Measurements from ENCODE around the gene DCDC2. TPM values are rescaled to one million over a fixed set of nuclear protein-coding genes. Genes with fewer than 3 reads are reported as not detected.
"Not testable (repeated sequence)": the region's sequence is repeated elsewhere in the genome, so short reads cannot be mapped to it uniquely, and the experiment has no call there.

DCDC2 gene
- total RNA-seq, 3 donors from 2014 or later = 0.20 TPM; not detected in 2

DNA sequence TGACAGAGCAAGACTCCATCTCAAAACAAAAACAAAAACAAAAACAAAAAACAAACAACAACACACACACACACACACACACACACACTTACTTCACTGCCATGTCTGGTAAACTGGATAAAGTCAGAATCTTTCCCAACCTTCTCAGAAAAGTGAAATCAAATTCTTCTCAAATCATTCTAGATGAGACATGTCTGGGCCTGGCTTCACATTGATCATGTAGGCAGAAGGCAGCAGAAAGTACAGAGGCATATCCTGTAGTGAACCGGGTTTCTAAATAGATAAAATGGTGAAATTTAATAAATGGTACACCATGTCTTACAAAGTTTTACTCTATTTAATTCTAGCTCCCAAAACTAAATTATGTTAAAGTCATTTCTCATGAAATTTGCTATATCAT is 30.0 kb upstream of the DCDC2 start:
- ATAC-seq = no peak
- Mint-ChIP-seq H3K9me3 (no peaks in the 10 kb centered on the region), H3K36me3 (ENCODE audit: insufficient read depth) (no peaks in the 10 kb centered on the region), H3K4me3 (no peak overlapping the region), H3K27me3 (ENCODE audit: low read depth) (peaks cover 11% of the 10 kb centered on the region), H3K4me1 (ENCODE audit: low read depth) (no peaks in the 10 kb centered on the region)
- no peak for DNase-seq

DNA sequence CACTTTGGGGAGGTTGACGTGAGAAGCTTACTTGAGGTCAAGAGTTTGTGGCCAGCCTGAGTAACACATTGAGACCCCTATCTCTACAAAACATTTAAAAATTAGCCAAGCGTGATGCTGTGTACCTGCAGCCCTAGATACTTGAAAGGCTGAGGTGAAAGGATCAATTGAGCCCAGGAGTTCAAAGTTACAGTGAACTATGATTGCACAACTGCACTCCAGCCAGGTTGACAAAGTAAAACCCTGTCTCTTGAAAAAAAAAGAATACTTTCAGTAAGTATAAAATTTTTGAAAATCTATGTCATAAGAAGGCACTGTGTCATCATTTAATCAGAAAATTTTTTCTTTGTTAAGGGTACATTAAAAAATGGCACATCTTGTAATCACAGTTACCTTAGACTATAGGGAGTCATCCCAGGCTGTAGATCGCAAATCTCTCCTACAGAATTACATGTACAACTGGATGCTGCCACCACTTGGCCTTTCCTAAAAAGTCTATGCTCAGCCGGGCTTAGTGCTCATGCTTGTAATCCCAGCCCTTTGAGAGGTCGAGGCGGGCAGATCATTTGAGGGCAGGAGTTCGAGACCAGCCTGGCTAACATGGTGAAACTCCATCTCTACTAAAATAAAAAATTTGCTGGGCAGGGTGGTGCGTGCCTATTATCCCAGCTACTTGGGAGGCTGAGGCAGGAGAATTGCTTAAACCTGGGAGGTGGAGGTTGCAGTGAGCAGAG is 27.8 kb upstream of the DCDC2 start:
- ATAC-seq (no peak), DNase-seq (no peak)
- Mint-ChIP-seq H3K36me3 (ENCODE audit: insufficient read depth) (no peaks in the 10 kb centered on the region), H3K27me3 (ENCODE audit: low read depth) (peaks cover 11% of the 10 kb centered on the region), H3K4me1 (ENCODE audit: low read depth) (no peaks in the 10 kb centered on the region), H3K4me3 (no peak overlapping the region), H3K9me3 (no peaks in the 10 kb centered on the region)

DNA sequence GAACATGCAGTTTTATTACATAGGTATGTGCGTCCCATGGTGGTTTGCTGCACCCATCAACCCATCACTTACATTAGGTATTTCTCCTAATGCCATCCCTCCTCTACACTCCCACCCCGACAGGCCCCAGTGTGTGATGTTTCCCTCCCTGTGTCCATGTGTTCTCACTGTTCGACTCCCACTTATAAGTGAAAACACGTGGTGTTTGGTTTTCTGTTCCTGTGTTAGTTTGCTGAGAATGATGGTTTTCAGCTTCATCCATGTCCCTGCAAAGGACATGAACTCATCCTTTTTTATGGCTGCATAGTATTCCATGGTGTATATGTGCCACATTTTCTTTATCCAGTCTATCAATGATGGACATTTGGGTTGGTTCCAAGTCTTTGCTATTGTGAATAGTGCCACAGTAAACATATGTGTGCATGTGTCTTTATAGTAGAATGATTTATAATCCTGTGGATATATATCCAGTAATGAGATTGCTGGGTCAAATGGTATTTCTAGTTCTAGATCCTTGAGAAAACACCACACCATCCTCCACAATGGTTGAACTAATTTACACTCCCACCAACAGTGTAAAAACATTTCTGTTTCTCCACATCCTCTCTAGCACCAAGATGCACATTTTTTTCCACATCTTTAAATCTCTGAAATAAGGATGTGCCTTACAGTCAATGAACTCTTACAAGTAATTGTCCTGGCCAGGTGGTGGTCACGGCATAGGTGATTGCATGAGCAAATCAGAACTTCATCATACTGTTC is 26.7 kb upstream of the DCDC2 start:
- not testable (repeated sequence) for ATAC-seq; H3K36me3 Mint-ChIP-seq (ENCODE audit: insufficient read depth); H3K9me3 Mint-ChIP-seq; H3K4me1 Mint-ChIP-seq (ENCODE audit: low read depth); DNase-seq; H3K4me3 Mint-ChIP-seq
- peaks cover 13% of the 10 kb centered on the region for H3K27me3 Mint-ChIP-seq (ENCODE audit: low read depth)

DNA sequence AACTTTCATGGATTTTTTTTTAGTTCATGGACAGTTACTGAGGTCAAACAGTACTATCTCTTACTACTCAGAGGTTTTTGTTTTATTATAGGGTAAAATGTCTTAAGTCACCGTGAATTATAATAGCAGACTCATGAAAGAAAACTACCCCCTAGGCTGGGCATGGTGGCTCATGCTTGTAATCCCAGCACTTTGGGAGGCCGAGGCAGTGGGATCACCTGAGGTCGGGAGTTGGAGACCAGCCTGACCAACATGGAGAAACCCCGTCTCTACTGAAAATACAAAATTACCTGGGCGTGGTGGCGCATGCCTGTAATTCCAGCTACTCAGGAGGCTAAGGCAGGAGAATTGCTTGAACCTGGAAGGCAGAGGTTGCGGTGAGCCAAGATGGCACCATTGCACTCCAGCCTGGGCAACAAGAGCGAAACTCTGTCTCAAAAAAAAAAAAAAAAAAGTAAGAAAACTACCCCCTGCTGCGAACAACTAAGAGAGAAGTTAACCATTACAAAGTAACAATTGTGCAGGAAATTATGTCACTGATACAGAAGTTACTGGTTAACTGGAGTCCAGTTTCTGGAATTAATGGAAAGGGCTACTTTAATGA is 25.1 kb upstream of the DCDC2 start:
- not testable (repeated sequence) for H3K4me3 Mint-ChIP-seq; H3K36me3 Mint-ChIP-seq (ENCODE audit: insufficient read depth); DNase-seq; ATAC-seq; H3K9me3 Mint-ChIP-seq; H3K4me1 Mint-ChIP-seq (ENCODE audit: low read depth)
- H3K27me3 Mint-ChIP-seq (ENCODE audit: low read depth) = peaks cover 15% of the 10 kb centered on the region

DNA sequence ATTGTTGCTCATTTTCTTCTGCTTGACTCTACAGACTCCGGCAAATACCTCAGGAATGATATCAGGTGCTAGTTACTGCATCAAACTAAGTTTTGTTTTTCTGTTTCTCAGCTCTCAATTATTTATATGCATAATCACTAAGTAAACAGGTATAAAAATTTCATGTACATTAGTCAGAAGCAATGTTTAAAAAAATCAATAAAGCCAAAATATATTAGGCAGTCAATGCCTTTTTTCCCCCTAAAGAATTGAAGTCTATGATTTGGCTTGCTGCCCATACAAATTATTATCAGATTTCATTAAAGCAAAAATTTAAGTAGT is 24.3 kb upstream of the DCDC2 start:
- Mint-ChIP-seq H3K9me3 (no peaks in the 10 kb centered on the region), H3K36me3 (ENCODE audit: insufficient read depth) (no peaks in the 10 kb centered on the region), H3K4me1 (ENCODE audit: low read depth) (no peaks in the 10 kb centered on the region), H3K4me3 (no peak overlapping the region), H3K27me3 (ENCODE audit: low read depth) (peaks cover 13% of the 10 kb centered on the region)
- no peak for ATAC-seq
- DNase-seq = no peak

DNA sequence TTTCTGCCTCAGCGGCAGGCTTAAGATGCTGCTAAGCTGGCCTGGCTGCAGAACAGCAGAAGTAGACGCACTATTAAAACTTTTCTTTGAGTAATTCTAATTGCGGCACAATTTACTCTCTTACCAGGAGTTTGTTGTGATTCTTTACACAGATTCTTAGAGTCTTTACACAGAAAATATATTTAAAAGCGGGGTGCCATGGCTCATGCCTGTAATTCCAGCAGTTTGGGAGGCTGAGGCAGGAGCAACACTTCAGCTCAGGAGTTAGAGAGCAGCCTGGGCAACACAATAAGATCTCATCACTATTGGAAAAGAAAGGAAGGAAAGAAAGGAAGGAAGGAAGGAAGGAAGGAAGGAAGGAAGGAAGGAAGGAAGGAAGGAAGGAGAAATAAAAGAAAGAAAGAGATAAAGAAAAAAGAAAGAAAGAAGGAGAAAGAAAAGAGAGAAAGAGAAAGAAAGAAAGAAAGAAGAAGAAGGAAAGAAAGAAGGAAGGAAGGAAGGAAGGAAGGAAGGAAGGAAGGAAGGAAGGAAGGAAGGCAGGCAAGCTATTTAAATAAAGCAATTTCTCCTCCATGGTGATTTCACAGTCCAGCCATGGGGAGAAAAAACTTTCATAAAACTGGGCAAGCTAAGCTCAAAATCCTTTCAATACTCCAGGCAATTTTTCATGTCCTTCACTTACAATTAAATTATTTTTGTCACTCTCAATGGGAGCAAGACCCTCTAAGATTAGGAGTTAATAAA is 23.8 kb upstream of the DCDC2 start:
- H3K4me3 Mint-ChIP-seq = no peak overlapping the region
- H3K4me1 Mint-ChIP-seq (ENCODE audit: low read depth) = no peaks in the 10 kb centered on the region
- no peaks in the 10 kb centered on the region for H3K36me3 Mint-ChIP-seq (ENCODE audit: insufficient read depth)
- no peaks in the 10 kb centered on the region for H3K9me3 Mint-ChIP-seq
- H3K27me3 Mint-ChIP-seq (ENCODE audit: low read depth) = peaks cover 13% of the 10 kb centered on the region
- DNase-seq (no peak), ATAC-seq (no peak)

DNA sequence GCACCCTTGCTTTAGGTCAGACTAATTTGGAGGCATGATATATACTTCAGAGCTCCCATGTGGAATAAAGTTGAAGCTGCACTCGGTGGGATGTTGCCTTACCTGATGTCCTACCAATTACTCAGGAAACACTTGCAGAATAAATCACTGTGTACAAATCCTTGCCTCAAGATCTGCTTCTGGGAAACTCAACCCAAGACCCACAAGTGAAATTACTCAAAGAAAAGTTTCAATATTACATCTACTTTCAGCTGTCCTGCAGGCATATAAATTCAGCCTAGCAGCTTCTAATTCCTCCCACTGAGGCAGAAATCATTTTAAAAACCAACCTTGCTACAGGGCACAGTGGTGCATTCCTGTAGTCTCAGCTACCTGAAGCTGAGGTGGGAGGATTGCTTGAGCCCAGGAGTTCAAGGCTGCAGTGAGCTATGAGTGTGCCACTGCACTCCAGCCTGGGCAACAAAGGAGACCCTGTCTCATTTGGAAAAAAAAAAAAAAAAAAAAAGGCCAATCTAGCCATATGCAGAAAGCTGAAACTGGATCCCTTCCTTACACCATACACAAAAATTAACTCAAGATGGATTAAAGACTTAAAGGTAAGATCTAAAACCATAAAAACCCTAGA is 20.7 kb upstream of the DCDC2 start:
- DNase-seq = no peak
- no peak for ATAC-seq
- peaks cover 16% of the 10 kb centered on the region for H3K27me3 Mint-ChIP-seq (ENCODE audit: low read depth)
- H3K4me3 Mint-ChIP-seq = no peak overlapping the region
- no peaks in the 10 kb centered on the region for H3K36me3 Mint-ChIP-seq (ENCODE audit: insufficient read depth)
- H3K4me1 Mint-ChIP-seq (ENCODE audit: low read depth) = no peaks in the 10 kb centered on the region
- no peaks in the 10 kb centered on the region for H3K9me3 Mint-ChIP-seq

DNA sequence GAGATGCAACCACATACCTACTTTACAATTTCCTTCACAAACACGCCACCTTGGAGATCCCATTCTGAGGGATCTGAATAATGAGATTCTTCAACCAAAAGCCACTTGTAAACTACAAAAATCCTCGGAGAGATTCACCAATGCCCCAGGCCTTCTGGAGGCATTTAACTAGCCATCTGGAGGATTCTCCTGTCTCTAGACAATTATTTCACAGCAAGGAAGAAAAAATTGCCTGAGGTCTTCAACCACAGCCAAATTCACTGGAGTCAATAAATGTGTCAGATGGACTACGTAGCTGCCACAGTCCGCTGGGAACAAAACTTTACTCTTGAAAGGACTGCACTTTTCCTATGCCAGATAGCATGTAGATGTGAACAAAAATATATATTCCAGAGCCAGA is 19.0 kb upstream of the DCDC2 start:
- ATAC-seq = no peak
- Mint-ChIP-seq H3K4me3 (no peak overlapping the region), H3K36me3 (ENCODE audit: insufficient read depth) (no peaks in the 10 kb centered on the region), H3K4me1 (ENCODE audit: low read depth) (no peaks in the 10 kb centered on the region), H3K27me3 (ENCODE audit: low read depth) (peaks cover 22% of the 10 kb centered on the region), H3K9me3 (no peaks in the 10 kb centered on the region)
- DNase-seq = no peak

DNA sequence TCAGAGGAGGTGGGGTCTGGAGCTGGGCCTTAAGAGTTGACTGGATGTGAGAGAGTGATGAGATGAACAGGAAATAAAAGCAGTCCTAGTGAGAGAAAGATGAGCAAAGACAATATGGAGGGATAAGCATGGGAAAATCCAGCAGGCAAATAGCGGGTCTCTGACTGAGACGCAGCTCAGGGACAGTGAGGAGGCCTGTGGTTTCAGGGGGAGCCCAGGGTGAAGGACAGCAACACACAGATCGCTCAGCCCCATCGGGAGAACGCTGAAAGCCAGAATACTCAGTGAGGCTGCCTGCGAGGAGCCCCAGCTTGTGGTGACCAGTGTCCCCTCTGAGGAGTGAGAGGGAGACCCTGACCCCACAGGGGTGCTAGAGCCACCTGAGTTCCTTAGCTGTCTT is 16.8 kb upstream of the DCDC2 start:
- peaks cover 24% of the 10 kb centered on the region for H3K27me3 Mint-ChIP-seq (ENCODE audit: low read depth)
- ATAC-seq (no peak), DNase-seq (no peak)
- no peaks in the 10 kb centered on the region for H3K4me1 Mint-ChIP-seq (ENCODE audit: low read depth)
- H3K9me3 Mint-ChIP-seq = no peaks in the 10 kb centered on the region
- H3K36me3 Mint-ChIP-seq (ENCODE audit: insufficient read depth) = no peaks in the 10 kb centered on the region
- no peak overlapping the region for H3K4me3 Mint-ChIP-seq

DNA sequence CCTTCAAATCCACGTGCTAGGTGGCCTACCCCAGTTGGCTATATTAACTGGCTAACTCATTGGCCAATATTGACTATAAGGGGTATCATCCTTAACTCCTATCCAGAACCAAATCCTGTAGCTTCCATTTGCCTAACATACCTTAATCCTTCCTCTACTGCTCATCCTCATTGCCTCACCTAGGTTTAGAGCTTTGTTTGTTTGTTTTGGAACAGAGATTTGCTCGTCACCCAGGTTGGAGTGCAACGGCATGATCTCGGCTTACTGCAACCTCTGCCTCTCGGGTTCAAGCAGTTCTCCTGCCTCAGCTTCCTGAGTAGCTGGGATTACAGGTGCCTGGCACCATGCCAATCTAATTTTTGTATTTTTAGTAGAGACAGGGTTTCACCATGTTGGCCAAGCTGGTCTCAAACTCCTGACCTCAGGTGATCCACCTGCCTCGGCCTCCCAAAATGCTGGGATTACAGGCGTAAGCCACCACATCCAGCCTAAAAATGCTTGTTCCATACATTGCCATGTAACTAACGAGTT is 7.3 kb upstream of the DCDC2 start:
- Mint-ChIP-seq H3K27me3 (ENCODE audit: low read depth) (peaks cover 30% of the 10 kb centered on the region), H3K4me1 (ENCODE audit: low read depth) (peaks cover 11% of the 10 kb centered on the region)
- not testable (repeated sequence) for ATAC-seq; H3K36me3 Mint-ChIP-seq (ENCODE audit: insufficient read depth); DNase-seq; H3K9me3 Mint-ChIP-seq; H3K4me3 Mint-ChIP-seq

DNA sequence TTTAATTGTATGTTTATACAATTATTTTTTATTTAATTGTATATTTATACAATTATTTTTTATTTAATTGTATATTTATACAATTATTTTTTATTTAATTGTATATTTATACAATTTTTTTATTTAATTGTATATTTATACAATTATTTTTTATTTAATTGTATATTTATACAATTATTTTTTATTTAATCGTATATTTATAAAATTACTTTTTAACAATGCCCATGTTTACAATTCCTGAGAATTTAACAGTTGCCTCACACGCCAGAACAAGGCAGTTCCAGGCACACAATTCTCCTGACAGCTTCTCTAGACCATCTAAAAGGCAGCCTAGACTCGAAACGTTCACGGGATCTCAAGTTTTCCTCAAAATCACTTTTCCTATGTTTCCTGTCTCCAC is 4.5 kb upstream of the DCDC2 start:
- not testable (repeated sequence) for H3K9me3 Mint-ChIP-seq; H3K36me3 Mint-ChIP-seq (ENCODE audit: insufficient read depth); ATAC-seq; H3K4me3 Mint-ChIP-seq; DNase-seq
- Mint-ChIP-seq H3K27me3 (ENCODE audit: low read depth) (peaks cover 25% of the 10 kb centered on the region), H3K4me1 (ENCODE audit: low read depth) (peaks cover 25% of the 10 kb centered on the region)

DNA sequence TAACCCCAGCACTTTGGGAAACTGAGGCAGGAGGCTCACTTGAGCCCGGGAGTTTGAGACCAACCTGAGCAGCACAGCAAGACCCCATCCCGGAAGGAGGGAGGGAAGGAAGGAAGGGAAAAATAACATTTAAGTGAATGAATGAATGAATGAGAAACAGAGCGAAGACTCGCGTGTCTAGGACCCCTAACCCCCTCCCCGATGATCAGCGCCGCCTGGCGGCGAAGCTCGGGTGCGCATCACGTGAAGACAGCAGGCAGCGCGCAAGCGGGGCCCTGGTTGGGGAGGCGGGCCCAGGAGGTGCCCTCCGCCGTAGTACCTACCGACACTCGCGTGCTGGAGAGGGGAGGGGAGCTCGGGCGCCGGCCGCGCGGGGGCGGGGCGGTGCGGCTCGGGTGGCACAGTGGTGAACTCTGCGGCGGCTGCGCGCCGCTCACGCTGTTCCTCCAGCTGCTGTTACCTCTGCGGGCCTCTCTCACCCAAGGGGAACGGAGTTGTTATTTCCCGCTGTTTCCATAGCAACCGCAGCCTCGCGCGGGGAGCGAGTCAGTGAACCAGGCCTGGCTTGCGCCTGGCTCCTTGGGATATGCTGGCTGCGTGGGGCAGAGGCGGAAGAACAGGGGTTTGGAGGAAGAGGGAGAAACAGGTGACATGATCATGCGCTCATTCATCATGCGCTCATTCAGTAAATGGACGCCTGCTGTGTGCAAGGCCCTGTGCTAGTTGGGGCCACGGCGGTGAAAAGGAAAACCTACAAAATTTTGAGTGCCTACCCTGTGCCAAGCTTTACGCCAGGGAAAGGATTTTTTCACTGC is 2.0 kb upstream of the DCDC2 start:
- no peaks in the 10 kb centered on the region for H3K36me3 Mint-ChIP-seq (ENCODE audit: insufficient read depth)
- H3K4me3 Mint-ChIP-seq = peak overlapping the region; percentile 76
- H3K4me1 Mint-ChIP-seq (ENCODE audit: low read depth) = peaks cover 27% of the 10 kb centered on the region
- no peaks in the 10 kb centered on the region for H3K9me3 Mint-ChIP-seq
- H3K27me3 Mint-ChIP-seq (ENCODE audit: low read depth) = peaks cover 19% of the 10 kb centered on the region
- peak; percentile 93 to 95 for ATAC-seq
- peak; percentile 75 for DNase-seq

DNA sequence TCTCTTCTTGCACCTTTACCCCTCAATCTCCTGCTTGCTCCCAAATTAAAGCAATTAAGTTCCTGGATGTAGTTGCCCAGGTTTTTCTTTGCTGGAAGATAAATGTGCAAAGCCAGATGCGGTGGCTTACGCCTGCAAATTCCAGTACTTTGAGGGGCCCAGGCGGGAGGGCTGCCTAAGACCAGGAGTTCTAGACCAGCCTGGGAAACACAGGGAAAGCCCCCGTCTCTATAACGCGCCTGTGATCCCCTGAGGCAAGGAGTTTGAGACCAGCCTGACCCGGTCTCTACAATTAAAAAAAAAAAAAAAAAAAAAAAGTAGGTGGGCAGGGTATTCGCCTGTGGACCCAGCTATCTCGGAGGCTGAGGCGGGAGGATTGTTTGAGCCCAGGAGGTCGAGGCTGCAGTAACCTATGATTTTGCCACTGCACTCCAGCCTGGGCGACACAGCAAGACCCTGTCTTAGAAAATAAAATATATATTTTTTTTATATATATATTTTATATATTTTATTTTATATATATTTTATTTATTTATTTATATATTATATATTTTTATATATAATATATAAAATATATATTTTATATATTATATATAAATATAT is 461 bp upstream of the DCDC2 start:
- peaks cover 27% of the 10 kb centered on the region for H3K4me1 Mint-ChIP-seq (ENCODE audit: low read depth)
- H3K36me3 Mint-ChIP-seq (ENCODE audit: insufficient read depth) = no peaks in the 10 kb centered on the region
- DNase-seq = no peak
- ATAC-seq = no peak
- H3K9me3 Mint-ChIP-seq = no peaks in the 10 kb centered on the region
- peaks cover 13% of the 10 kb centered on the region for H3K27me3 Mint-ChIP-seq (ENCODE audit: low read depth)
- peak overlapping the region; percentile 79 for H3K4me3 Mint-ChIP-seq
